ENCODE measurements around the gene SLC41A2. TPM values are rescaled to one million over a fixed set of nuclear protein-coding genes. Genes with fewer than 3 reads are reported as not detected.

Gene SLC41A2
- total RNA-seq, 1 experiment from 2014 or later: 4.3 TPM

DNA sequence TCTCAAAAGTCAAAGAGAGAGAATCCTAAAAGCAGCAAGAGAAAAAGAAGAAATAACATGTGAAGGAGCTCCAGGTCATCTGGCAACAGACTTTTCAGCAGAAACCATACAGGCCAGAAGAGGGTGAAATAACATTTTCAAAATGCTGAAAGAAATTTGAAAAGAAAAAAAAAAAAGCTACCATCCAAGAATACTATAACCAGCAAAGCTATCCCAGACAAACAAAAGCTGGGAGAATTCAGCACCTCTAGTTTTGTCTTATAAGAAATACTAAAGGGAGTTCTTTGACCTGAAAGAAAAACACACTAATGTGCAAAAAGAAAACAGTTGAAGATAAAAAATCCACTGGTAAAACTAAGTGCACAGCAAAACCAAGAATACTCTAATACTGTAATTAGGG lies 36.8 kb downstream of the SLC41A2 start:
- no peak for DNase-seq
- no peak overlapping the region for H3K18ac ChIP-seq (ENCODE audit: insufficient read length, low read depth, low read length)
- H3K9me3 ChIP-seq (ENCODE audit: control insufficient read depth, low read depth, low read length): no peaks in the 10 kb centered on the region
- Mint-ChIP-seq H3K9me3 (peaks cover 15 to 16% of the 10 kb centered on the region in 2 experiments; a peak in 4 of 5 replicates), H3K27ac (no peak overlapping the region), H3K4me1 (no peaks in the 10 kb centered on the region), H3K36me3 (ENCODE audit: insufficient read depth in 1 of 3, low read depth in 3 of 3) (peaks cover 2 to 16% (median 6%) of the 10 kb centered on the region in 3 experiments; a peak in 4 of 7 replicates), H3K4me3 (no peak overlapping the region), H3K27me3 (ENCODE audit: low read depth) (no peaks in the 10 kb centered on the region; the same call in 1 of the 2 replicates)
- H4K8ac ChIP-seq (replicated peaks; ENCODE audit: insufficient read length, low read depth, low read length): no peak overlapping the region
- H2AFZ ChIP-seq (ENCODE audit: low read length): no peak overlapping the region
- H2BK120ac ChIP-seq (ENCODE audit: low read depth, low read length, poor library complexity, severe bottlenecking): no peak overlapping the region
- H3K4me1 ChIP-seq (ENCODE audit: insufficient read depth, low read length): no peaks in the 10 kb centered on the region
- no peak overlapping the region for H4K91ac ChIP-seq (ENCODE audit: insufficient read length, low read depth, low read length)
- no peak overlapping the region for H2BK20ac ChIP-seq (ENCODE audit: low read depth, low read length, poor library complexity, severe bottlenecking)
- no peaks in the 10 kb centered on the region for H3K79me1 ChIP-seq (ENCODE audit: insufficient read depth, low read depth, low read length, poor library complexity, severe bottlenecking)
- no peaks in the 10 kb centered on the region for H3K23me2 ChIP-seq (ENCODE audit: insufficient read length, low read depth, low read length, poor library complexity, severe bottlenecking)
- no peaks in the 10 kb centered on the region for H4K20me1 ChIP-seq (ENCODE audit: control insufficient read depth, insufficient read depth, insufficient read length)
- H3K79me2 ChIP-seq (ENCODE audit: insufficient read depth, low read length): no peaks in the 10 kb centered on the region
- H2AK5ac ChIP-seq (ENCODE audit: insufficient read length, low read length): no peak overlapping the region
- no peak overlapping the region for H3K23ac ChIP-seq (ENCODE audit: insufficient read length, low read depth, low read length)
- H3K56ac ChIP-seq (ENCODE audit: insufficient read length, low read depth, low read length): no peak overlapping the region
- no peak overlapping the region for H3K27ac ChIP-seq (ENCODE audit: insufficient read length, low read depth, low read length)
- no peak overlapping the region for H2BK5ac ChIP-seq (ENCODE audit: insufficient read length, low read length)
- TF ChIP-seq, protein P1, sequence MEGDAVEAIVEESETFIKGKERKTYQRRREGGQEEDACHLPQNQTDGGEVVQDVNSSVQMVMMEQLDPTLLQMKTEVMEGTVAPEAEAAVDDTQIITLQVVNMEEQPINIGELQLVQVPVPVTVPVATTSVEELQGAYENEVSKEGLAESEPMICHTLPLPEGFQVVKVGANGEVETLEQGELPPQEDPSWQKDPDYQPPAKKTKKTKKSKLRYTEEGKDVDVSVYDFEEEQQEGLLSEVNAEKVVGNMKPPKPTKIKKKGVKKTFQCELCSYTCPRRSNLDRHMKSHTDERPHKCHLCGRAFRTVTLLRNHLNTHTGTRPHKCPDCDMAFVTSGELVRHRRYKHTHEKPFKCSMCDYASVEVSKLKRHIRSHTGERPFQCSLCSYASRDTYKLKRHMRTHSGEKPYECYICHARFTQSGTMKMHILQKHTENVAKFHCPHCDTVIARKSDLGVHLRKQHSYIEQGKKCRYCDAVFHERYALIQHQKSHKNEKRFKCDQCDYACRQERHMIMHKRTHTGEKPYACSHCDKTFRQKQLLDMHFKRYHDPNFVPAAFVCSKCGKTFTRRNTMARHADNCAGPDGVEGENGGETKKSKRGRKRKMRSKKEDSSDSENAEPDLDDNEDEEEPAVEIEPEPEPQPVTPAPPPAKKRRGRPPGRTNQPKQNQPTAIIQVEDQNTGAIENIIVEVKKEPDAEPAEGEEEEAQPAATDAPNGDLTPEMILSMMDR (conservative IDR thresholded peaks at IDR 0.05): no peak
- H3K4me2 ChIP-seq (ENCODE audit: insufficient read depth, insufficient read length, low read length): no peak overlapping the region
- H3K9ac ChIP-seq (ENCODE audit: extremely low read depth, insufficient read length, low read length): no peak overlapping the region
- no peak overlapping the region for H4K5ac ChIP-seq (ENCODE audit: insufficient read length, low read depth, low read length)
- no peak overlapping the region for H2BK12ac ChIP-seq (ENCODE audit: insufficient read length, low read depth, low read length)
- no peak overlapping the region for H2BK15ac ChIP-seq (ENCODE audit: low read depth, low read length)
- H3T11ph ChIP-seq (ENCODE audit: low read length): no peak overlapping the region
- H3K14ac ChIP-seq (ENCODE audit: insufficient read depth, low read length): no peak overlapping the region
- no peaks in the 10 kb centered on the region for H3K27me3 ChIP-seq (ENCODE audit: insufficient read depth, low read length)
- H3K4ac ChIP-seq (ENCODE audit: low read depth, low read length): no peak overlapping the region
